ENCODE measurements around the gene FBLN7. TPM values are rescaled to one million over a fixed set of nuclear protein-coding genes. Genes with fewer than 3 reads are reported as not detected.

The FBLN7 gene
- total RNA-seq, 1 experiment from 2014 or later, result 0.14 TPM

DNA sequence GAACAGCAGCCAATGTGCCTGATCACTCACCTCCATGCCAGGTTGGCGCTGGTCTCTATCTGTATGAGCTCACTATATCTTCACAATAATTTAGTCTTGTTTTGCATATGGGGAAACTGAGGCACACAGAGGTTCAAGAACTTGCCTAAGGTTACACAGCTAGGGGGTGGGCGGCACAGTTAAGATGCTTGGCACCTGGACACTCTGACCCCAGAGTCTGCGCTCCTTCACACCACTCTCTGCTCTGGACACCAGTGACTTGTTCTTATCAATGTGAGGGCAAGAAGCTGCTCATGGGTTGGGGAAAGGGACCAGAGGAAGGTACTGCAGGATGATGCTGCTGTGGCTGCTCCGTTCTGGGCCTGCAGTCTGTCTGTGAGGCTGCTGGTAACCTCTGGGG lies 27.1 kb downstream of the FBLN7 start:
- CTCF ChIA-PET, result interaction anchor here (0.6 kb wide), 1 partner anchor 1381 kb away, joined by 3 read pairs; no protein-coding TSS in a partner anchor

GRCh38 chr2:112166806-112167499 lies 28.8 kb downstream of the FBLN7 start:
- ChIA-PET POLR2A (no interaction called here), CTCF (no interaction called here)
- DNase-seq (ENCODE audit: unreplicated experiment), result no peak
- TF ChIP-seq CTCF (IDR thresholded peaks at IDR 0.05; ENCODE audit: unreplicated experiment), result no peak
- no peak overlapping the region for H3K27ac Mint-ChIP-seq (ENCODE audit: low read depth, unreplicated experiment)
- no peaks in the 10 kb centered on the region for H3K36me3 Mint-ChIP-seq (ENCODE audit: insufficient read depth, unreplicated experiment)
- no peaks in the 10 kb centered on the region for H3K4me1 Mint-ChIP-seq (ENCODE audit: insufficient read depth, unreplicated experiment)
- no peak overlapping the region for H3K4me3 Mint-ChIP-seq (ENCODE audit: unreplicated experiment)
- H3K27me3 Mint-ChIP-seq (ENCODE audit: insufficient read depth, unreplicated experiment), result no peaks in the 10 kb centered on the region
- intact Hi-C loops (cut with micrococcal nuclease), result no loop called here
- H3K9me3 Mint-ChIP-seq (ENCODE audit: unreplicated experiment), result no peaks in the 10 kb centered on the region
- BruUV-seq (replicated peaks), result no TSS peak

More for the DNA sequence above, 27.1 kb downstream of the FBLN7 start:
- no peaks in the 10 kb centered on the region for H3K4me1 Mint-ChIP-seq (ENCODE audit: insufficient read depth, unreplicated experiment)
- no peaks in the 10 kb centered on the region for H3K27me3 Mint-ChIP-seq (ENCODE audit: insufficient read depth, unreplicated experiment)
- TF ChIP-seq CTCF (IDR thresholded peaks at IDR 0.05; ENCODE audit: unreplicated experiment), result no peak
- H3K36me3 Mint-ChIP-seq (ENCODE audit: insufficient read depth, unreplicated experiment), result no peaks in the 10 kb centered on the region
- no peak overlapping the region for H3K27ac Mint-ChIP-seq (ENCODE audit: low read depth, unreplicated experiment)
- no TSS peak for BruUV-seq (replicated peaks)
- DNase-seq (ENCODE audit: unreplicated experiment), result no peak
- POLR2A ChIA-PET, result no interaction called here
- H3K9me3 Mint-ChIP-seq (ENCODE audit: unreplicated experiment), result no peaks in the 10 kb centered on the region
- intact Hi-C loops (cut with micrococcal nuclease), result no loop called here
- no peak overlapping the region for H3K4me3 Mint-ChIP-seq (ENCODE audit: unreplicated experiment)

DNA sequence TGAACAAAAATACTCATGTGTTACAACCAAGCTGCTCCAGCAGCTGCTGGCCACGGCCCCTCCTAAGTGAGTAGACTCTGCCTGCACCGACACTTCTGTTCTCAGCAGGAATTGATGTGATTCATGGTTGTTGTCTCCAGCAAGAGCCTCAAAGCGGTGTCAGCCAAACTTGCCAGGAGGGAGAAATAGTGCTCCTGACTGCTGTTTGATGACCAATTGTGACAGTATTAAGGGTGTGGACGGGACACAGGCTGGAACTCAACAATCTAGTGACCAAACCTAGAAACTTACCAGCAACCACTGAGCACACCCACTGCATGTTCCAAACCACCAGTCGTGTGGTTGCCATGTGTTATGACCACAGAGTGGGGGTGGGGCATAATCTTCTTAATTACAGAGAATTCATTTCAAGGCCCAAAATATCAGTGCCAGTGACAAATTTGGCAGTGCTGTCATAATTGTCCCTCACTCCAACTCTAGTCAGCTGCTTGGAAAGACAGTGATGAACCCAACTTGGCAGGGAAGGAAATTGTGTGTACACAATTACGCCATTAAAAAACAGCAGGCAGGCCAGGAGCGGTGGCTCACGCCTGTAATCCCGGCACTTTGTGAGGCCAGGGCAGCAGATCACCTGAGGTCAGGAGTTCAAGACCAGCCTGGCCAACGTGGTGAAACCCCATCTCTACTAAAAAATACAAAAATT lies 30.4 kb downstream of the FBLN7 start:
- Mint-ChIP-seq H3K36me3 (ENCODE audit: insufficient read depth, unreplicated experiment) (no peaks in the 10 kb centered on the region), H3K4me3 (ENCODE audit: unreplicated experiment) (no peak overlapping the region), H3K9me3 (ENCODE audit: unreplicated experiment) (no peaks in the 10 kb centered on the region), H3K27me3 (ENCODE audit: insufficient read depth, unreplicated experiment) (no peaks in the 10 kb centered on the region), H3K27ac (ENCODE audit: low read depth, unreplicated experiment) (no peak overlapping the region), H3K4me1 (ENCODE audit: insufficient read depth, unreplicated experiment) (no peaks in the 10 kb centered on the region)
- POLR2A ChIA-PET, result no interaction called here
- TF ChIP-seq CTCF (IDR thresholded peaks at IDR 0.05; ENCODE audit: unreplicated experiment), result no peak
- BruUV-seq (replicated peaks), result no TSS peak
- peak; percentile 2 for DNase-seq (ENCODE audit: unreplicated experiment)
- CTCF ChIA-PET, result no interaction called here
- intact Hi-C loops (cut with micrococcal nuclease), result no loop called here

DNA sequence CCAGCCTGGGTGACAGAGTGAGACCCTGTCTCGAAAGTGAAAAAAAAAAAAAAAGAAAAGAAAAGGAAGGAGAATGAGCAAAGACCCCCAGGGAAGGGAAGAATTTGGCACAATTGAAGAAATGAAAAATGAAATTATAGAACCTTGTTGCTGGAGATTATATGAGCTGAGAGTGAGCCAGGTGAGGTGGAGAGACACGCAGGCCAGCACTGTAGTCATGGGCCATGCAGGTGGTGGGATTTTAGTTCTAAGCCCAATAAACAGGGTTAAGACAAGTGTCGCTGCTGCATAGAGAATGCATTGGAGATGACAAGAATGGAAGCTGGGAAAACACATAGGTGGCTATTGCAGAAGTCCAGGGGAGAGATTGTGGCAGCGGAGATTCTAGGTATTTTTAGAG lies 32.3 kb downstream of the FBLN7 start:
- Mint-ChIP-seq H3K27ac (ENCODE audit: low read depth, unreplicated experiment) (no peak overlapping the region), H3K27me3 (ENCODE audit: insufficient read depth, unreplicated experiment) (no peaks in the 10 kb centered on the region), H3K9me3 (ENCODE audit: unreplicated experiment) (no peaks in the 10 kb centered on the region), H3K4me3 (ENCODE audit: unreplicated experiment) (no peak overlapping the region), H3K4me1 (ENCODE audit: insufficient read depth, unreplicated experiment) (no peaks in the 10 kb centered on the region), H3K36me3 (ENCODE audit: insufficient read depth, unreplicated experiment) (no peaks in the 10 kb centered on the region)
- no peak for TF ChIP-seq CTCF (IDR thresholded peaks at IDR 0.05; ENCODE audit: unreplicated experiment)
- BruUV-seq (replicated peaks), result no TSS peak
- intact Hi-C loops (cut with micrococcal nuclease), result no loop called here
- POLR2A ChIA-PET, result interaction anchor here (0.7 kb wide), 1 partner anchor 154 kb away, joined by 3 read pairs; no protein-coding TSS in a partner anchor
- CTCF ChIA-PET, result interaction anchor here (0.6 kb wide), 1 partner anchor 1367 kb away, joined by 3 read pairs; no protein-coding TSS in a partner anchor
- DNase-seq (ENCODE audit: unreplicated experiment), result no peak

Data from MCF 10A (cell line).